ENCODE data around the gene CDKAL1. TPM values are rescaled to one million over a fixed set of nuclear protein-coding genes. Genes with fewer than 3 reads are reported as not detected.

Gene CDKAL1
- total and polyA plus RNA-seq, 9 of the 15 experiments (the other 6 are each of a cell fraction or from before 2014, with no cell fraction given): 11.2 to 36.3 (median 20.1) TPM

DNA sequence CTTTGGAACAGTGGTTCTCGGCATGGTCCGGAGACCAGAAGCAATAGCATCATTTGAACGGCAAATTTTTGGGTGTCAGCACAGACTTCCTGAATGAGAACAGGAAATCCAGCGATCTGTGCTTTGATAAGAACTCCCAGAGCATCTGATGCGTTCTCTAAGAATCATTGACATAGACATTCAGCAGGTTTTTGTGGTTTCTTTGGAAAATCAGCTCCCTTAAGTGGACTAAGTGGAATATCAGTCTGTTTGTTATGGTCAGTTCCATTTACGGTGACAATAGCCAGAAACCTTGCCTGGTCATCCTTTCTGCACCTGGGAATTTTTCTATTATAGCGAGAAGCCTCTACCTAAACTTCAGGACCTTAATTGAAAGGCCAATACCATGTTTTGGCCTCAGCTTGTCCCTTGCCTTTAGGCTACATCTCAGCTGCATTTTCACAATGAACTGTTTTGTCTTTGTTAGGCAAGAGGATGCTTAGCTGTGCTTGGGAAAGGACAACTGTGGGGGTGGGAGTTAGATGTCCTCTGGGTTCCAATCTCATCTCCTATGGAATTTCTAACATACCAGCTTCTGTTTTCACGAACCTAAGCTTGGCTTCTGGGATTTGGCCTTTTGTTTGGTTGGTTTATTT is 299.7 kb downstream of the CDKAL1 start:
- Histone ChIP-seq H3K4me1 (replicated peaks in 1 of 2; ENCODE audit: control insufficient read depth in 2 of 2, insufficient read depth in 2 of 2, low read length in 2 of 2) (no peaks in the 10 kb centered on the region; a peak in 1 of 5 replicates), H4K20me1 (replicated peaks; ENCODE audit: control insufficient read depth, insufficient read depth, low read length) (no peaks in the 10 kb centered on the region), H3K27ac (ENCODE audit: extremely low read depth, low read depth, low read length) (no peak overlapping the region), H3K27me3 (ENCODE audit: control insufficient read depth in 2 of 2, insufficient read depth in 2 of 2, low read length in 2 of 2) (no peaks in the 10 kb centered on the region), H3K4me3 (no peak overlapping the region), H3K9me3 (replicated peaks; ENCODE audit: control insufficient read depth, insufficient read depth, low read depth, low read length) (no peaks in the 10 kb centered on the region), H3K79me2 (ENCODE audit: control insufficient read depth, insufficient read depth, low read length) (no peaks in the 10 kb centered on the region), H3K9ac (ENCODE audit: insufficient read depth in 1 of 2, low read depth in 2 of 2, low read length in 2 of 2) (no peak overlapping the region), H3K4me2 (ENCODE audit: insufficient read depth, low read length) (no peak overlapping the region), H3K9me1 (ENCODE audit: control insufficient read depth, insufficient read depth, low read length) (no peaks in the 10 kb centered on the region), H2AFZ (ENCODE audit: low read depth, low read length) (no peak overlapping the region), H3K36me3 (ENCODE audit: control insufficient read depth, insufficient read depth, low read length) (no peaks in the 10 kb centered on the region)
- in situ Hi-C loops (cut with MboI): no loop called here
- TF ChIP-seq HOXB6 (CRISPR knock-in tag; IDR thresholded peaks at IDR 0.05; ENCODE audit: borderline replicate concordance) (no peak), CBX8 (IDR thresholded peaks at IDR 0.05; ENCODE audit: borderline replicate concordance, extremely low read depth, low read depth, low read length, poor library complexity, severe bottlenecking) (no peak), ZNF79 (CRISPR knock-in tag; IDR thresholded peaks at IDR 0.05; ENCODE audit: low read depth) (no peak), ZNF174 (CRISPR knock-in tag; IDR thresholded peaks at IDR 0.05) (no peak), ZKSCAN8 (CRISPR knock-in tag; IDR thresholded peaks at IDR 0.05) (no peak), XRCC4 (IDR thresholded peaks at IDR 0.05; ENCODE audit: extremely low read depth, insufficient read depth, insufficient read length) (no peak)
- TF ChIP-seq, protein P1, sequence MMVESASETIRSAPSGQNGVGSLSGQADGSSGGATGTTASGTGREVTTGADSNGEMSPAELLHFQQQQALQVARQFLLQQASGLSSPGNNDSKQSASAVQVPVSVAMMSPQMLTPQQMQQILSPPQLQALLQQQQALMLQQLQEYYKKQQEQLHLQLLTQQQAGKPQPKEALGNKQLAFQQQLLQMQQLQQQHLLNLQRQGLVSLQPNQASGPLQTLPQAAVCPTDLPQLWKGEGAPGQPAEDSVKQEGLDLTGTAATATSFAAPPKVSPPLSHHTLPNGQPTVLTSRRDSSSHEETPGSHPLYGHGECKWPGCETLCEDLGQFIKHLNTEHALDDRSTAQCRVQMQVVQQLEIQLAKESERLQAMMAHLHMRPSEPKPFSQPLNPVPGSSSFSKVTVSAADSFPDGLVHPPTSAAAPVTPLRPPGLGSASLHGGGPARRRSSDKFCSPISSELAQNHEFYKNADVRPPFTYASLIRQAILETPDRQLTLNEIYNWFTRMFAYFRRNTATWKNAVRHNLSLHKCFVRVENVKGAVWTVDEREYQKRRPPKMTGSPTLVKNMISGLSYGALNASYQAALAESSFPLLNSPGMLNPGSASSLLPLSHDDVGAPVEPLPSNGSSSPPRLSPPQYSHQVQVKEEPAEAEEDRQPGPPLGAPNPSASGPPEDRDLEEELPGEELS (CRISPR knock-in tag; IDR thresholded peaks at IDR 0.05; ENCODE audit: borderline replicate concordance): no peak
- TF ChIP-seq, protein P2, sequence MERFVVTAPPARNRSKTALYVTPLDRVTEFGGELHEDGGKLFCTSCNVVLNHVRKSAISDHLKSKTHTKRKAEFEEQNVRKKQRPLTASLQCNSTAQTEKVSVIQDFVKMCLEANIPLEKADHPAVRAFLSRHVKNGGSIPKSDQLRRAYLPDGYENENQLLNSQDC (CRISPR knock-in tag; IDR thresholded peaks at IDR 0.05): no peak
- FAIRE-seq (no peak), ATAC-seq (no peak), DNase-seq (ENCODE audit: extremely low read depth in 1 of 4, low spot score in 3 of 4) (no peak)
- ChIA-PET CTCF (ENCODE audit: low intra/inter-chr PET ratio) (no interaction called here), POLR2A (interaction anchor here (0.7 kb wide), 1 partner anchor 79 kb away, joined by 3 read pairs; no protein-coding TSS in a partner anchor)
- intact Hi-C loops (cut with micrococcal nuclease): no loop called here
- WGBS (ENCODE audit: insufficient coverage, low coverage, missing lambda C conversion rate): 58% methylated on average over 8 of the region's 8 CpGs
- no TSS peak for BruUV-seq (replicated peaks)

Data from K562 (cell line).